Urinary bladder (tissue), 4 donors: Measurements from ENCODE around the gene NRP2. TPM values are rescaled to one million over a fixed set of nuclear protein-coding genes. Genes with fewer than 3 reads are reported as not detected.

Source experiments
- DNase-seq: peaks from one replicate; pipeline ENCODE4 v3.0.0-alpha.2; 2015; ENCODE audit errors: extremely low spot score
- H3K27ac ChIP-seq: one replicate; pipeline ENCODE4 v1.5.1; 2013; ENCODE audit warnings: low read depth, mild to moderate bottlenecking, moderate library complexity
- H3K36me3 ChIP-seq: one replicate; pipeline ENCODE4 v1.6.1; 2013; ENCODE audit warnings: mild to moderate bottlenecking, moderate library complexity; ENCODE audit not compliant: insufficient read depth
- H3K4me1 ChIP-seq: one replicate; pipeline ENCODE4 v1.6.1; 2013; ENCODE audit warnings: mild to moderate bottlenecking, moderate library complexity; ENCODE audit not compliant: insufficient read depth
- H3K4me3 ChIP-seq: one replicate; pipeline ENCODE4 v1.5.1; 2013; ENCODE audit warnings: low read depth, low read length
- WGBS: extraction: QIAGEN DNeasy Blood & Tissue Kit; methylation state at CpG from one replicate; pipeline ENCODE4 v1.1.7; 2013; 5-methylcytosine and 5-hydroxymethylcytosine counted together
- polyA plus RNA-seq: library from polyadenylated mRNA; stranded (reverse); fragments of 200-250 nt; gene quantifications from one replicate; pipeline ENCODE4 v1.2.3, GENCODE V29; 2013
- total RNA-seq: library from RNA; depleted of rRNA; stranded (reverse); fragments of >200 nt; gene quantifications from one replicate; pipeline ENCODE4 v1.2.3, GENCODE V29; 2014
- donor health status: healthy with polysubstance abuse.
- donor health status: healthy.

Gene NRP2
- total and polyA plus RNA-seq, 2 donors, result 74.4 to 101 TPM

DNA sequence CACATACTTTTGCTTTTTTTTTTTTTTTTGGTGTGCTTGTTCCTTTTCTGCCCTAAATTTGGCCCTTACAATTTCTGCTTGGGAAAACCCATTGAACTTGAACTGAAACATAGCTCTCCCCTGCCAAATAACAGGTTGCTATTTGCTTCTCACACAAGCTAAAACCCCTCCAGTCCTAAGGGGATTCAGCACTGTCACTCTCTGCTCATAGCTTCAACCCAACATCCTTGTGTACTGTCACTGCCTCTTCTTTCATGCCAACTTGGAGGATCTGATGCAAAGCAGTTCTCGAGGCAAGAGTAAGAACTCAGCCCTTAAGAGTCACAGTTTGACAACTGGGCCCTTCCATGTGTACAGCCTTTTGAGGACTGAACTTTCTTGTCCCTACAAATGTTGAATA, 30.6 kb upstream of the NRP2 start:
- no peak overlapping the region for H3K4me3 ChIP-seq
- H3K36me3 ChIP-seq, result no peaks in the 10 kb centered on the region
- H3K4me1 ChIP-seq, result no peaks in the 10 kb centered on the region
- H3K27ac ChIP-seq, result no peak overlapping the region
- DNase-seq, result no peak
- 3% methylated on average over 1 of the region's 1 CpG for WGBS

DNA sequence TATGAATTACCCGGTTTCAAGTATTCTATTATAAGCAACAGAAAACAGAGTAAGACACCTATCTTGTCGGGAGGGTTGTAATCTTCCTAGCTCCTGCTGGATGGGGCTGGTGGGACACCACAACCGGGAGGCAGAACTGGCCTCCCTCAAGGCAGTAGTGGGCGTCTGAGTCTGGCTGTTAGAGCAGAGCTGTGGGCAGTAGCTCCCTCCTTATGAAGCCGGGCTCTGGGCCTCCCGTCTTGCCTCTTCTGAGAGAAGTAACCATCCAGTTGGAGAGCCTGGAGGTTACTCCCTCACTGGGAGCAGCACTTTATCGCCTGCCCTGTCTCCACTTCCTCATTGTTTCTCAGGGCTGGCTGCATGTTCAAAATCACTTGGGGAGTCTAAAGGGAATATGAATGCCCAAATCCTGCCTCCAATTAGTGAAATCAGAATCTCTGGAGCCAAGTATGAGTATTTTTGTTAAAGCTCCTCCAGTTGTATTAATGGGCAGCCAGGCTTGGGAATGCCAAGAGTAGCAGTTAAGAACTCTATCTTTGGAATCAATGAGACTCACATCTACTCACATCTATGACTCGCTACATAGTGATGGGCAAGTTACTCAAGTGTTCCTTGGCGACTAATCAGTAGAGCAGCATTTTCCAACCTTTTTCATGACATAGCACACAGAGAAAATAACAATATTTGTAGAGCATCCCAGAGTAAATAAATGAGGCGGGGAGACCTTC, 27.3 kb upstream of the NRP2 start:
- H3K36me3 ChIP-seq, result no peaks in the 10 kb centered on the region
- no peak overlapping the region for H3K27ac ChIP-seq
- no peak for DNase-seq
- no peak overlapping the region for H3K4me3 ChIP-seq
- no peaks in the 10 kb centered on the region for H3K4me1 ChIP-seq
- 94% methylated on average over 10 of the region's 10 CpGs for WGBS

DNA sequence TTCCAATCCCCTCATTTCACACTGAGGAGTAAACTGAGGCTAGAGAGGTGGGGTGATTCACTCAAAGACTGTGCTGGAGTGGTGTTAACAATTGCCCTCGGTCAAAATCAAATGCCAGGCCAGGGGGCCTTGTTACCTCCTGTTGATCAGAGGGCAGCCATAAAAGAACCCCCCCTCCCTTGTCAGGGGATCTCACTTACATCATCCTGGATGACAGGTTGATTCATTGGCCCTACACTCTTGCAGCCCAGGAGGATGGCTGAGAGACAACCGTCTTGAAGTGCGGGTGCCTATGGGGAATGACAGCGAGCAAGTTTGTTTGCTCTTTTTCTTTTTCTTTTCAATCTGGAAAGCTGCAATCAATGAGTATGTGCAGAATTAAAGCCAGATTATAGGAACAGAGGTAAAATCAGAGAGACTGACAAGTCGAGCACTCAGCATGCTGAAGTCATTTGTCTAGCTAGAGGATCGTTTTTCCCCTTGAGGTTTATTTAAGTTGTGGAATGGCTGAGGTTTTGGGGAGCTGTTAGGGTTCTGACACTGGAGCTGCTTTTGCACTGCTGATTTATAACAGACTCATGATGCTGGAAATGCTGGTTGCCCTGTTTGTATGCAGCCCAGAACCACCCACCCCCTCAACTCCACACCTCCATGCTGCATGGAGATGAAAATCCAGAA, 26.4 kb upstream of the NRP2 start:
- 92% methylated on average over 6 of the region's 6 CpGs for WGBS
- Histone ChIP-seq H3K4me1 (no peaks in the 10 kb centered on the region), H3K27ac (no peak overlapping the region), H3K4me3 (no peak overlapping the region), H3K36me3 (no peaks in the 10 kb centered on the region)
- no peak for DNase-seq

DNA sequence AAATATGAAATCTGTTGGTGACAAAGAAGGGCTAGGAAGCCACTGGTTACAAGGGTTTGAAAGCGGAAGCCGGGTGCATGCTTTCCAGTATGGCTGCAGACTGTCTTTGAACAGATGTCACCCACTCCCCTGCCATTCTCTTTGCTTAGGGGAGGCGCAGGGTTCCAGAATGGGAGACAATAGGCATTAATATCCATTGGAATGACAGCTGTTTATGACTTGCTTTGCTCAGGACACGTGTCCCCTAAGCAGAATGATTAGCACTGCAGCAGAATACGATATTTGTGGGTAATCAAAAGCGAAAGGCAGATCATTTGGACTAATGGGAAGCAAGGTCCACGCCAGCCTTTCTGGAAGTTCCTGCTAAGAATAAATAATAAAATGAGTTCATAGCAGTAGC, 25.8 kb upstream of the NRP2 start:
- DNase-seq, result no peak
- WGBS, result 93% methylated on average over 7 of the region's 7 CpGs
- no peaks in the 10 kb centered on the region for H3K4me1 ChIP-seq
- H3K36me3 ChIP-seq, result no peaks in the 10 kb centered on the region
- H3K4me3 ChIP-seq, result no peak overlapping the region
- no peak overlapping the region for H3K27ac ChIP-seq

DNA sequence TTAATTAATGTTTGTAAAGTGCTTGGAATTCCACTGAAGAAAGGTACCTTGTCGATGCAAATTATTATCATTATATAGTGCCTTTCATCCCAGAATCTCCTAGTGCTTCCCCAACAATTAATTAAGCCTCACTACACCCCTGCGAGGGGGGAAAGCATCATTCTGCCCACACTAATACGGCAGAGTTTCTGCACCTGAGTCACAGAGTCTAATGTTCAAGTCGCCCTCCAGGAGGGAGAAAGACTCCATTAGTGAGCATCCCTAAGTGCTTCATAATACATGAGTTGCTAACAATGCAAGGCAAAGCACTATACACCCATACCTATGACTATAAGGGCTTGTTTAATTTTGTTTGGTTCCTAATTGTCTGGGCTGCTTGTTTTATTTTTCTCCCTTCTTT, 25.4 kb upstream of the NRP2 start:
- Histone ChIP-seq H3K36me3 (no peaks in the 10 kb centered on the region), H3K27ac (no peak overlapping the region), H3K4me3 (no peak overlapping the region), H3K4me1 (no peaks in the 10 kb centered on the region)
- no peak for DNase-seq
- WGBS, result 89% methylated on average over 4 of the region's 4 CpGs

DNA sequence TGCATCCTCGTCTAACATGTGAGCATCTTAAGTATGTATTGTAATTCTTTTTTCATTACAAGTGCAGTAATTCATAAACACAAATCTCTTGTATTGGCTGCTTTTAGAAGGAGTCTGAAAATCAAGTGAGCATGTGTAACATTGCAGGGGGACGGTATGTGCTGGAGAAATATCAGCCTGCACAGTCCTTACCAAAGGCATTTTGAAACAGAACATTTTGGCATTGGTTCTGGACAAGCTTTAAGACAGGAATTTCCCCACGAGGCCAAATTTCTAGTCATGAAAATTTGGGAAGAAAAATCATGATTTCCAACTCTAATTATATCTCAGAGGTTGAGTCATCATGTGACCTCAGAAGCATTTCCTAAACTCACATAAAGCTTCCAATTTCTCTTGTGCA, 24.7 kb upstream of the NRP2 start:
- Histone ChIP-seq H3K4me1 (no peaks in the 10 kb centered on the region), H3K27ac (no peak overlapping the region), H3K36me3 (no peaks in the 10 kb centered on the region), H3K4me3 (no peak overlapping the region)
- no peak for DNase-seq
- 34% methylated on average over 3 of the region's 3 CpGs for WGBS

DNA sequence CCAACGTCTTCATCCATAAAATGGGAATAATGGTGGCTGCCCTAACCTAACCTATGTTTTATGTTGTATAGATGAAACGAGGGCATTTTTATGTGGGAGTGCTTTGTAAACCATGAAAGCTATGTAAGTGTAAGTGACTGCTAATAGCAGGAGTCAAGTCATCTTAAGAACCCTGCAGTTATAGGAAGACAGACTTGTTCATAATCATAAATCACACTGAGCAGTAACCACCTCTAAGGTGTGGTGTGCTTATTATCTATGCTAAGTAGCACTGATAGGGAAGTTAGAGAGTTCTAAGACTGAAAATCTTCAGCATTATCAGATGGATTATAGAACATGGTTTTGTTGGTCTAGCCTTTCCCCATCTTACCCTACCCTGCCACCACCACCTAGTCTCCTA, 24.2 kb upstream of the NRP2 start:
- WGBS, result 68% methylated on average over 2 of the region's 2 CpGs
- DNase-seq, result no peak
- Histone ChIP-seq H3K27ac (no peak overlapping the region), H3K4me1 (no peaks in the 10 kb centered on the region), H3K4me3 (no peak overlapping the region), H3K36me3 (no peaks in the 10 kb centered on the region)

DNA sequence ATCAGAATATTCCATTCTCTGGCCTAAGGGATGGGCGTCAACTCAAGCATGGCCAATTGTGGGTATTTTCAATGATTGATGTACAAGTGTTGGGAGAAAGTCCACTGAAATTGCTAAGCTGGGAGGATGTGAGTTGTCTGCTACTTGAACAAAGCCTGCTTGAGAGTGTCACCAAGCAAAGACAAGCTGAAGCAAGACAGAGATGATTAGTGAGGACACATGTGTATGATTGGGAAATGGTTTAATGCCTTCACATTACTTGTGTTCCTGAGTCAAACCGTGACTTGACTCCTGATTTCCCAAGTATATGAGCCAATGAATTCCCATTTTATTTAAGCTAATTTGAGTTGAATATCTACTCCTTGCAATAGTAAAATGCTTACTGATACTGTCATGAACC, 23.7 kb upstream of the NRP2 start:
- DNase-seq, result no peak
- no peak overlapping the region for H3K27ac ChIP-seq
- no peaks in the 10 kb centered on the region for H3K4me1 ChIP-seq
- H3K4me3 ChIP-seq, result no peak overlapping the region
- no peaks in the 10 kb centered on the region for H3K36me3 ChIP-seq
- 97% methylated on average over 2 of the region's 2 CpGs for WGBS

DNA sequence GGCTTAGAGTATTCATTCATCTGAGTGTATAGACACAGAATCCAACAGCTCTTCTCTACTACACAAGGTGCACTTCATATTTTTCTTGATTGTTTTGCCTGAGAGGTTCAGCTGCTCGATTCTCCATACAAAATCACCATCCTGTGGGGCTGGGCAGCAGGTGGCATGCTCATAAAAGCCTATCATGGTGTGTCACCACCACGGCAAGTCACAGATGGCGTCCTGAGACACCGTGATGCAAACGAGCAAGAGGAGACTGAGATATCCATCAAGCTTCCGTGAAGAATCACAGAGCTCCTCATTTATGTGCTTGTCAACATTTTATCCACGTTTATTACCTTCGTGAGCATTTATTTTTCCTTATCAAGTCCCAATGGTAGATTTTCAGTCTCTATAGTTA, 22.4 kb upstream of the NRP2 start:
- no peak overlapping the region for H3K4me3 ChIP-seq
- WGBS, result 60% methylated on average over 8 of the region's 8 CpGs
- no peaks in the 10 kb centered on the region for H3K36me3 ChIP-seq
- DNase-seq, result no peak
- H3K27ac ChIP-seq, result no peak overlapping the region
- H3K4me1 ChIP-seq, result no peaks in the 10 kb centered on the region

DNA sequence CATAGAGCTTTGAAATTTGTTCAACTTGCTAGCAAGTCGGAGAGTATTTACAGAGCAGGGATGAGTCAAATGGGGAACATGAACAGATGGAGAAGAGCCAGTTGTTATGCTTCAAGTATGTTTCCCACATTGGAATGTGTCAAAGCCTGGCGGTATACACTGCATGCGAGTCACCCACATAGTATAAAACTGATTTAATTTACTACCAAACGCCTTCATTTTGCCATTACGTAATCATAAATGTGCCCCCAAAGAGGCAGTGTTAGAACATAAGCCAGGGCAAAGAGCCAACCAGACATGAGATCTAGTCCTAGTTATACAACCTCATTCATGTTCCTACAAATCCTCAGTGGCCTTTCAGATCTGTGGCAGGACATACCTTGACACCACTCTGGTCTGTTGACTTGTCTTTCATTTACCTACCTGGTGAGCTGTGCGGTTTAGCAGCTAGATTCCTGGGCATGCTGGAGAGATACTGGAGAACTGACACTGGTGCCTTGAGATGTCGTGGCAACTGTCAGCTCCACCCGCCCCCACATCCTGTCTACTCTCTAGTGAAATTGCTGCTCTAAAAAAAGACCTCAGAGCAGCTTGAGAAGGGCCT, 21.7 kb upstream of the NRP2 start:
- H3K4me3 ChIP-seq, result no peak overlapping the region
- no peak overlapping the region for H3K27ac ChIP-seq
- no peaks in the 10 kb centered on the region for H3K4me1 ChIP-seq
- WGBS, result 32% methylated on average over 8 of the region's 8 CpGs
- DNase-seq, result no peak
- H3K36me3 ChIP-seq, result no peaks in the 10 kb centered on the region

DNA sequence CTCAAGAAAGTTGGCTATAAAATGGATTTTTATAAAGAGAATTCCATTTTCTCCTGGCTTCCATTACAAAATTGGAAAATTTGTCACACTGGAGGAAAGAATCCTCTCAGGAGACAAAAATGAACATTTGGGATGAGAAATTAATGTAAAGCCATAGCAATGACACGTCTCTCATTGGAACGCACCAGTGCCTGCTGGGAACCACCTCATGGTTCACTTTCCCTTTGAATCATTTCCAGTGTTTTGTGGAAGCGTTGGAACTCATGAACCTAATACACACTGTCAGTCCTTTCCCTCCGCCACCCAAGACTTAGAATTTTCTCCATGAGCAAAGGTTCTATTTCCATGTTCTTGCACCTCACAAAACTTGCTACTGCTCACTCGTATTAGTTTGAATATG, 21.0 kb upstream of the NRP2 start:
- H3K4me1 ChIP-seq, result no peaks in the 10 kb centered on the region
- no peak overlapping the region for H3K4me3 ChIP-seq
- no peaks in the 10 kb centered on the region for H3K36me3 ChIP-seq
- no peak for DNase-seq
- 95% methylated on average over 5 of the region's 5 CpGs for WGBS
- H3K27ac ChIP-seq, result no peak overlapping the region

DNA sequence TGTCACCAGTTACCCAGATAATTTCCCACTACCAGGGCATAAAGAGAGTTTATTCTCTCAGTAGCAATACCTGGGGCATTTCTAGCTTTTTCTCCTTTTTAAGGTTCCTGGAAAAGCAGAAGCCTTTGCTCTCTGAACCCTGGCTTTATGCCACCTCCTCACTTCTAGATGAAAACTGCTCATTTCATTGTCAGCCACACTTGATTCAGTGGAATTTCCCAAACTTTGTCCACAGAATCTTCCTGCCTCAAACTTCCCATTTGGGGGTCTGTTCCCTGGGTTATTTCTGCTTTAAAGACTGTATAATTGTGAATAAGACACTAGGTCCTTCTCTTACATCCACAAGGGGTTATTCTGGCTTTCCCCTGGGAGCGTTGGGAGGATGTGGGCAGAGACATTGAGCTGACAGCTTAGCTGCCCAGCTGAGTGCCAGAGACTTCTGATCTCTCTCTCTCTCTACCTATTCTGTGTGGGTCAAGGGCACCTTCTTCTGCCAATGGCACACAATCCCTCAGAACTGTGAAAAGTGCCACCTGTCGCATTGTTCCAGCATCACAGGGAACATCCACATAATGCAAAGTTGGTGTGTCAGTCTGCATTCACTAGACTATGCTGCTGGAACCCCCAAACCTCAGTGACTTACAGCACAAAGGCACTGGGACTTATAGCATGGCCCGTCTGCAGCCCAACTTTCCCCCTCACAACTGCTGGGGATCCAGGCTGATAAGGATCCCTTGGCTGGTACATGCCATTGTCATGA, 19.9 kb upstream of the NRP2 start:
- no peak for DNase-seq
- 98% methylated on average over 3 of the region's 3 CpGs for WGBS
- Histone ChIP-seq H3K4me3 (no peak overlapping the region), H3K4me1 (no peaks in the 10 kb centered on the region), H3K27ac (no peak overlapping the region), H3K36me3 (no peaks in the 10 kb centered on the region)

DNA sequence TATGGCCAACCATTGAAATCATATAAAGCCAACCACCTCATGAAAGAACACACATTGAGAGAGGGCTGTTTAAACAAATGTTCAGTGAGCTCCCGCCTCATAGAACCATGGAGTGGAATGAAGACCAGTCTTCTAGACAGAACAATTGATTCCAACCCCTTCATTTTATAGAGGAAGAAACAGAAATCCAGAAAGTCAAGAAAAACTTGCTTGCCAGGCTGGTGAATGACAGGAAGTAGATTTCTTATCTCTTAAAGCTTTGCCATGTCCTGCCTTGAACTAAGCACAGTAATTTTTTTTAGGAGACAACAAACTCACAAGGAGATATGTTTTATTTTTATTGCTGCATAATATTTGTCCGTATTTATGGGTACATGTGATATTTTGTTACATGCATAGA, 16.5 kb upstream of the NRP2 start:
- WGBS, result 87% methylated on average over 2 of the region's 2 CpGs

DNA sequence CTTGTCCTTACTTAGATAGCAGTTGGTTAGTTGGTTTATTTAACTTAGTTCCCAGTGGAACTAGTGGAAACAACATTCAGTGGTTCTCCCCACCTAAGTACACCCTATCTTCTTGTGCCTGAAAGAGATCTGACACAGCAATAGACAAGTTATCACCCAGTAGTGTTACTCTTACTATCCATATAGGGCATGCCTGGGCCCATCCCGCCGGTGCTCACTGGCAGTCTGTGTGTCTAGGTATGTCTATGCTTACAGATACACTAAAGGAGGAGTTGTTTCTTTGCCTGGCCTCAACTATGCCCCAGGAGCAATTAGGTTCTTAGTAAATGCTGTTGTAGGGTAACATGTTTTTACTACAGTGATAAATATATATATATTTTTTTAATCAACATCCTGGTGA, 12.0 kb upstream of the NRP2 start:
- no peak for DNase-seq
- H3K27ac ChIP-seq, result no peak overlapping the region
- H3K4me1 ChIP-seq, result no peaks in the 10 kb centered on the region
- no peak overlapping the region for H3K4me3 ChIP-seq
- WGBS, result 79% methylated on average over 2 of the region's 2 CpGs
- no peaks in the 10 kb centered on the region for H3K36me3 ChIP-seq

More for the DNA sequence above, 16.5 kb upstream of the NRP2 start:
- Histone ChIP-seq H3K4me1 (no peaks in the 10 kb centered on the region), H3K27ac (no peak overlapping the region), H3K4me3 (no peak overlapping the region), H3K36me3 (no peaks in the 10 kb centered on the region)
- DNase-seq, result no peak
